Neural progenitor cell (in vitro differentiated cells): ENCODE data around the gene CCDC85C.

ENCODE experiments used
- EZH2 ChIP-seq: fragments of 200-600 bp; sonication (generic); IDR thresholded peaks from 2 replicates; pipeline ENCODE4 v1.6.1; 2017; ENCODE audit warnings: antibody characterized with exemption, mild to moderate bottlenecking, moderate library complexity
- TF ChIP-seq, protein P1 (sequence below): fragments of 200-600 bp; sonication (generic); IDR thresholded peaks from 2 replicates; pipeline ENCODE4 v1.5.1; 2017; ENCODE audit warnings: antibody characterized with exemption, mild to moderate bottlenecking

DNA sequence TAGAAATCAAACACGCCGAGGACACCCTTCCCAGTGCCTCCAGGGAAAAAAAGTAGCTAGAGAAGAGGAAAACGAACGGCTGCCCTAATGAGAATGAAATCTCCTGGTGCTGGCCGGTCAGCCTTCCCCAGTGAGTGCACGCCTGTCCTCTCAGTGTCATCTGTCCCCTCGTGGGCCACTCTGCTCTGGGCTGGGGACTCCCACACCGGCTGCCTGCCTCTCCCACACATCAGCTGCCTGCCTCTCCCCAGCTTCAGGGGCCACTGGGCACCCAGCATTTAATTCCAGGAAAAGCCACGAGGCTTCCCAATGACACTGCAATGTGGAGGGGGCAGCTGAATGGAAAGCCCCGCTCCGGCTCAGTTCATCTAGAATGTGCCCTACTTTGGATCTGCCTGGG, 59.0 kb downstream of the CCDC85C start:
- TF ChIP-seq, protein P1, sequence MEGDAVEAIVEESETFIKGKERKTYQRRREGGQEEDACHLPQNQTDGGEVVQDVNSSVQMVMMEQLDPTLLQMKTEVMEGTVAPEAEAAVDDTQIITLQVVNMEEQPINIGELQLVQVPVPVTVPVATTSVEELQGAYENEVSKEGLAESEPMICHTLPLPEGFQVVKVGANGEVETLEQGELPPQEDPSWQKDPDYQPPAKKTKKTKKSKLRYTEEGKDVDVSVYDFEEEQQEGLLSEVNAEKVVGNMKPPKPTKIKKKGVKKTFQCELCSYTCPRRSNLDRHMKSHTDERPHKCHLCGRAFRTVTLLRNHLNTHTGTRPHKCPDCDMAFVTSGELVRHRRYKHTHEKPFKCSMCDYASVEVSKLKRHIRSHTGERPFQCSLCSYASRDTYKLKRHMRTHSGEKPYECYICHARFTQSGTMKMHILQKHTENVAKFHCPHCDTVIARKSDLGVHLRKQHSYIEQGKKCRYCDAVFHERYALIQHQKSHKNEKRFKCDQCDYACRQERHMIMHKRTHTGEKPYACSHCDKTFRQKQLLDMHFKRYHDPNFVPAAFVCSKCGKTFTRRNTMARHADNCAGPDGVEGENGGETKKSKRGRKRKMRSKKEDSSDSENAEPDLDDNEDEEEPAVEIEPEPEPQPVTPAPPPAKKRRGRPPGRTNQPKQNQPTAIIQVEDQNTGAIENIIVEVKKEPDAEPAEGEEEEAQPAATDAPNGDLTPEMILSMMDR: no peak
- TF ChIP-seq EZH2: no peak
